MM.1S (cell line): ENCODE results near the gene CCL16.

ENCODE experiments used
- DNase-seq: peaks from one replicate; pipeline ENCODE4 v3.0.0-alpha.2; 2015
- H2AFZ ChIP-seq: fragments of 300-600 bp; sonication (generic); 2 replicates; pipeline ENCODE4 v1.6.0; 2016; ENCODE audit warnings: antibody characterized with exemption, low read length
- H3F3A ChIP-seq: fragments of 300-600 bp; sonication (generic); 2 replicates; pipeline ENCODE4 v1.6.1; 2016; ENCODE audit warnings: mild to moderate bottlenecking, antibody characterized with exemption, low read length, moderate library complexity, mixed read lengths; ENCODE audit not compliant: insufficient read depth
- H3K27ac ChIP-seq: fragments of 300-600 bp; sonication (generic); 2 replicates; pipeline ENCODE4 v1.5.1; 2016; ENCODE audit warnings: mild to moderate bottlenecking, low read length
- H3K27me3 ChIP-seq: fragments of 300-600 bp; sonication (generic); replicated peaks from 2 replicates; pipeline ENCODE4 v1.6.0; 2016; ENCODE audit warnings: low read length; ENCODE audit not compliant: insufficient read depth
- H3K36me3 ChIP-seq: fragments of 300-600 bp; sonication (generic); replicated peaks from 2 replicates; pipeline ENCODE4 v1.6.1; 2016; ENCODE audit warnings: mild to moderate bottlenecking, low read length, mixed read lengths; ENCODE audit not compliant: insufficient read depth
- H3K4me1 ChIP-seq: fragments of 300-600 bp; sonication (generic); 2 replicates; pipeline ENCODE4 v1.6.1; 2016; ENCODE audit warnings: low read length, mixed read lengths
- H3K4me2 ChIP-seq: fragments of 300-600 bp; sonication (generic); 2 replicates; pipeline ENCODE4 v1.6.0; 2016; ENCODE audit warnings: low read depth, low read length
- H3K4me3 ChIP-seq: fragments of 300-600 bp; sonication (generic); 2 replicates; pipeline ENCODE4 v1.5.1; 2016; ENCODE audit warnings: low read length, mixed read lengths
- H3K79me2 ChIP-seq: fragments of 300-600 bp; sonication (generic); 2 replicates; pipeline ENCODE4 v1.6.1; 2016; ENCODE audit warnings: mixed run types, low read length, mixed read lengths
- H3K9ac ChIP-seq: fragments of 300-600 bp; sonication (generic); 2 replicates; pipeline ENCODE4 v1.6.1; 2016; ENCODE audit warnings: low read length, mixed read lengths
- H3K9me2 ChIP-seq: fragments of 300-600 bp; sonication (generic); replicated peaks from 2 replicates; pipeline ENCODE4 v1.6.1; 2016; ENCODE audit warnings: mild to moderate bottlenecking, low read length, mixed read lengths; ENCODE audit not compliant: insufficient read depth
- H3K9me3 ChIP-seq: fragments of 300-600 bp; sonication (generic); replicated peaks from 2 replicates; pipeline ENCODE4 v1.6.1; 2016; ENCODE audit warnings: mild to moderate bottlenecking, low read length, mixed read lengths; ENCODE audit not compliant: insufficient read depth
- H4K20me1 ChIP-seq: fragments of 300-600 bp; sonication (generic); 2 replicates; pipeline ENCODE4 v1.6.1; 2016; ENCODE audit warnings: mild to moderate bottlenecking, low read length, moderate library complexity, mixed read lengths; ENCODE audit not compliant: insufficient read depth
- EZH2 ChIP-seq: fragments of 300-600 bp; sonication (generic); optimal IDR thresholded peaks from 2 replicates; pipeline ENCODE3; 2017; ENCODE audit warnings: low read depth, mild to moderate bottlenecking, antibody characterized with exemption, low read length, mixed read lengths
- EZH2phosphoT487 ChIP-seq: fragments of 300-600 bp; sonication (generic); IDR thresholded peaks from 2 replicates; pipeline ENCODE4 v1.6.1; 2018; ENCODE audit warnings: antibody characterized with exemption, low read length
- TF ChIP-seq, protein P1 (sequence below): fragments of 300-600 bp; sonication (generic); IDR thresholded peaks from 2 replicates; pipeline ENCODE4 v1.5.1; 2016; ENCODE audit warnings: antibody characterized with exemption, low read length, mixed read lengths

CCL16 gene

DNA sequence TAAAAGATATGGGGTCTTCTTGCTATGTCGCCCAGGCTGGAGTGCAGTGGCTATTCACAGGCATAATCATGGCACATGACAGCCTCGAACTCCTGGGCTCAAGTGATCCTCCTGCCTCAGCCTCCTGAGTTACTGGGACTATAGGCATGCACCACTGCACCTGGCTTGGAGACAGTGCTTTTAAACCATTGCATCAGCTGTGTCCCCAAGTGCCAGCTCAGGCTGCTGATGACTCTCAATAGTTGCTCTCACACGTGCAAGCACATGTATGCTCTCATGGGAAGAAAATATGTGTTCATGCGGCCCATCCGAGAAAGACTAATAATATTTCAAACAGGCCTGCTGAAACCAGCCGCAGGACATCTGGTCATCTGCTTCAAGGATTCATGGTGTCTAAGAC is 8.8 kb downstream of the CCL16 start:
- H3K36me3 ChIP-seq = no peaks in the 10 kb centered on the region
- no peaks in the 10 kb centered on the region for H3F3A ChIP-seq
- no peak overlapping the region for H3K4me3 ChIP-seq
- no peak overlapping the region for H3K27ac ChIP-seq
- no peak overlapping the region for H3K9ac ChIP-seq
- H3K4me1 ChIP-seq = peaks cover 15% of the 10 kb centered on the region
- H3K27me3 ChIP-seq = no peaks in the 10 kb centered on the region
- no peaks in the 10 kb centered on the region for H3K9me3 ChIP-seq
- DNase-seq = no peak
- H3K4me2 ChIP-seq = no peak overlapping the region
- no peaks in the 10 kb centered on the region for H4K20me1 ChIP-seq
- H3K79me2 ChIP-seq = no peaks in the 10 kb centered on the region
- TF ChIP-seq, protein P1, sequence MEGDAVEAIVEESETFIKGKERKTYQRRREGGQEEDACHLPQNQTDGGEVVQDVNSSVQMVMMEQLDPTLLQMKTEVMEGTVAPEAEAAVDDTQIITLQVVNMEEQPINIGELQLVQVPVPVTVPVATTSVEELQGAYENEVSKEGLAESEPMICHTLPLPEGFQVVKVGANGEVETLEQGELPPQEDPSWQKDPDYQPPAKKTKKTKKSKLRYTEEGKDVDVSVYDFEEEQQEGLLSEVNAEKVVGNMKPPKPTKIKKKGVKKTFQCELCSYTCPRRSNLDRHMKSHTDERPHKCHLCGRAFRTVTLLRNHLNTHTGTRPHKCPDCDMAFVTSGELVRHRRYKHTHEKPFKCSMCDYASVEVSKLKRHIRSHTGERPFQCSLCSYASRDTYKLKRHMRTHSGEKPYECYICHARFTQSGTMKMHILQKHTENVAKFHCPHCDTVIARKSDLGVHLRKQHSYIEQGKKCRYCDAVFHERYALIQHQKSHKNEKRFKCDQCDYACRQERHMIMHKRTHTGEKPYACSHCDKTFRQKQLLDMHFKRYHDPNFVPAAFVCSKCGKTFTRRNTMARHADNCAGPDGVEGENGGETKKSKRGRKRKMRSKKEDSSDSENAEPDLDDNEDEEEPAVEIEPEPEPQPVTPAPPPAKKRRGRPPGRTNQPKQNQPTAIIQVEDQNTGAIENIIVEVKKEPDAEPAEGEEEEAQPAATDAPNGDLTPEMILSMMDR = no peak
- no peak for TF ChIP-seq EZH2phosphoT487
- TF ChIP-seq EZH2 = no peak
- H3K9me2 ChIP-seq = no peaks in the 10 kb centered on the region
- no peak overlapping the region for H2AFZ ChIP-seq

DNA sequence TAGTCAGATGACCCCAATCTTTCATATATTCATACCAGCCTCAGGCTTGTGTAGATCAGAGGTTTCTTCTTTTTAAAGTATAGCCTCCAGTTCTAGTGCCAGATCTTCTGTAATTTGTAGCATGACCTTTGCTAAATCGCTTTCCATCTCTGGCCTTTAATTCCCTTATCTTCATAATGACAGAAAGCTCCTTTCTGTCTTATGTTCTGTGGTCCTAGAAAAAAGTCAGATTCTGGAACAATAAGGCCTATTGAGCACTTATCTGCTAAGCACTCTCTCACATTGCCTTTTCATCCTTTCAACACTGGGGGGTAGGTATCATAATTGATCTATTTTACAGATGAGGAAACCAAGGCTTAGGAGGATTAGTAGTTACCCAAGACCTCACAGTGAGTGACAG is 9.2 kb downstream of the CCL16 start:
- Histone ChIP-seq H4K20me1 (no peaks in the 10 kb centered on the region), H3K27ac (no peak overlapping the region), H3K9me3 (no peaks in the 10 kb centered on the region), H3K4me3 (no peak overlapping the region), H3K79me2 (no peaks in the 10 kb centered on the region), H3K36me3 (no peaks in the 10 kb centered on the region), H2AFZ (no peak overlapping the region), H3K9ac (no peak overlapping the region), H3K4me1 (peaks cover 15% of the 10 kb centered on the region), H3K27me3 (no peaks in the 10 kb centered on the region), H3F3A (no peaks in the 10 kb centered on the region), H3K9me2 (no peaks in the 10 kb centered on the region), H3K4me2 (no peak overlapping the region)
- no peak for TF ChIP-seq EZH2
- TF ChIP-seq EZH2phosphoT487 = no peak
- TF ChIP-seq, protein P1 = no peak
- no peak for DNase-seq

DNA sequence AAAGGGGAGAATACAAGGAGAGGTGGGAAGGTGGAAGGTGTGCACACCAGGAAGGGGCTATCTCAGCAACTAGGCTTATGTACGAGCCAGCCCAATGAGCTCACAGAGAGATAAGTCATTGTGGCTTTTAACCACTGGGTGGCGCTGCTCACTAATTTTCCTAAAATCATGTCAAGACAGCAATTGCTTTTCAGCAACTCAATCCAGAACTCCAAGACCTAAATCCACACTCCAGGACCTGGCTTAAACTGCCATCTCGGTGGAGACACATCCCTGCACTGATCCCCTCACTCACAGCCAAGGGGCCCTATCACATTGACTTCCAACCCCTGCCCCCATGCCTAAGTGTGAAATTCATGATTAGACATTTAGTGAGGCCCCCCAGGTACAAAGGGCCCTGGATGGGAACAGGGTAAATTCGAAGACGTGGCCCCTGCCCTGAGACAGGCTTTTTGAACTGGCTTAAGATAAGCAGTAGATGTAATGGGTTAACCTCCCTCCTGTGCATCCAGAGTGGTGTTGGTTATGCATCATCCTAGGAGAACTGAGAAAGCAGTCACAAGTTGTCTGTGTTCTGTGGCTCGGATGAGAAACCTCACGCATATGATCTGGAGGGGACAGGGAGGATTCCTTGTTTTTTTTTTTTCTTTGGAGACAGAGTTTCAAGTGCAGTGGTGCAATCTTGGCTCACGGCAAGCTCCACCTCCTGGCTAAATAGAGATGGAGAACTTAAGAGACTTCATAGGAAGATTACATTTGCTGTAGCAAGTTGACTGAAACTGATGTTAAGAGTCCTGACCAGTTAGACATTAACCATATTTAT is 11.5 kb downstream of the CCL16 start:
- H3K27me3 ChIP-seq = no peaks in the 10 kb centered on the region
- DNase-seq = peak; percentile 78
- TF ChIP-seq, protein P1 = peak; percentile 80
- no peak for TF ChIP-seq EZH2phosphoT487
- no peak for TF ChIP-seq EZH2
- peak overlapping the region; percentile 28; the same call in 1 of the 2 replicates for H3K4me2 ChIP-seq
- no peaks in the 10 kb centered on the region for H3K36me3 ChIP-seq
- no peaks in the 10 kb centered on the region for H3K9me2 ChIP-seq
- no peak overlapping the region for H3K27ac ChIP-seq
- H3K9ac ChIP-seq = no peak overlapping the region
- no peaks in the 10 kb centered on the region for H3K79me2 ChIP-seq
- peaks cover 8% of the 10 kb centered on the region for H3K4me1 ChIP-seq
- H2AFZ ChIP-seq = peak overlapping the region; percentile 42
- no peaks in the 10 kb centered on the region for H3K9me3 ChIP-seq
- no peak overlapping the region for H3K4me3 ChIP-seq
- no peaks in the 10 kb centered on the region for H4K20me1 ChIP-seq
- H3F3A ChIP-seq = no peaks in the 10 kb centered on the region
